Endothelial cell of umbilical vein (primary cell): ENCODE results near the gene KRTAP10-5.

Experiments used
- CTCF ChIP-seq, 2 donors: IDR thresholded peaks; 1 replicate in 1 of 2; 2 replicates in 1 of 2; pipeline ENCODE4 v1.5.1; 2011; ENCODE audit warnings: low read length in 2 of 2, mild to moderate bottlenecking in 2 of 2, moderate library complexity in 2 of 2, control low read depth in 1 of 2, inconsistent platforms in 1 of 2, low read depth in 1 of 2; ENCODE audit not compliant: insufficient read depth in 1 of 2; ENCODE audit errors: extremely low read depth in 1 of 2
- EZH2 ChIP-seq: IDR thresholded peaks from 2 replicates; pipeline ENCODE4 v1.6.1; 2012; ENCODE audit warnings: borderline replicate concordance, low read depth, mild to moderate bottlenecking, moderate library complexity, low read length, inconsistent platforms; ENCODE audit not compliant: severe bottlenecking
- FOS ChIP-seq: IDR thresholded peaks from 2 replicates; pipeline ENCODE4 v1.6.1; 2011; ENCODE audit warnings: mild to moderate bottlenecking, low read length, moderate library complexity, borderline replicate concordance; ENCODE audit not compliant: insufficient read depth

DNA sequence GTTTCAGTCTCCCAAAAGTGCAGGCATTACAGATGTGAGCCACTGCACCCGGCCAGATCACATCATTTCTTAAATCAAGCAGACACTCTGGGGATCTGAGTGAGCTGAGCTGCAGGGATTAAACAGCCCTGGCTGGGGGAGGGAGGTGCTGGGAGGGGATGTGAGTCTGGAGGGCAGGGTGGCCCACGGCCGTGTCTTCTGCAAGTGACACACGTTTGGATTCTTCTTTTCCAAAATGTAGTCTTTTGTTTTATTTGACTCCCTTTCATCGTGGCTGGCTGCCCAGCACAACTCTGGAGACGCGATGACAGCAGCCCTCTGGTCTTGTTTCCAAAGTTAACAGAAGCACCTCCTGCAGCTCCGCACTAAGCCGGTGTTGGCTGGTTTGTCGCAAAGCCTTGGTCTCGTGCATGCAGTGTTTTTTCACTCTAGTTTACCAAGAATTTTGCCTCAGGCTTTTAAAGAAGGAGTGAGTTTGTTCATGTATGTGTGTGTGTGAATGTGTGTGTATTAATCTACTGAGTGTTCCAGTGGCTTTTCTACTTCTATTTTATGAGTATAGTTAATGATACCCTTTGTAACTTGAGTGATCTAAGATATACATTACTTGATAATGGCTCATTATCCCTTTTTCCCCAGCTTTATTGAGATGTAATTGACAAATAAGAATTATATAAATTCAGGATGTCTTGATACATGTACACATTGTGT lies 2.8 kb upstream of the KRTAP10-5 start:
- no peak for TF ChIP-seq CTCF (IDR thresholded peaks at IDR 0.05; ENCODE audit: extremely low read depth in 1 of 2, insufficient read depth in 1 of 2, low read depth in 1 of 2, low read length in 2 of 2)
- no peak for TF ChIP-seq EZH2
- TF ChIP-seq FOS, result no peak
